Thyroid gland (tissue), 4 donors: ENCODE results near the gene OR5K4. TPM values are rescaled to one million over a fixed set of nuclear protein-coding genes. Genes with fewer than 3 reads are reported as not detected.

ENCODE experiments used
- DNase-seq, 2 donors: peaks; one replicate each; pipeline ENCODE4 v3.0.0-alpha.2; 2019
- H3K27ac ChIP-seq, 3 donors: fragments of 200-600 bp; sonication (generic); 1 replicate in 2 of 3; 2 replicates in 1 of 3; pipeline ENCODE4 v1.5.1; 2016 to 2019; ENCODE audit warnings: mild to moderate bottlenecking in 1 of 3, moderate library complexity in 1 of 3
- H3K27me3 ChIP-seq: fragments of 200-600 bp; sonication (generic); one replicate; pipeline ENCODE4 v1.5.1; 2019
- H3K36me3 ChIP-seq, 2 donors: fragments of 200-600 bp; sonication (generic); one replicate each; pipeline ENCODE4 v1.5.1; 2016 to 2019
- H3K4me1 ChIP-seq, 2 donors: fragments of 200-600 bp; sonication (generic); one replicate each; pipeline ENCODE4 v1.5.1; 2017 to 2019
- H3K4me3 ChIP-seq, 3 donors: fragments of 200-600 bp; sonication (generic); replicated peaks in 1 of 3; 1 replicate in 2 of 3; 2 replicates in 1 of 3; pipeline ENCODE4 v1.5.1; 2016; ENCODE audit warnings: mild to moderate bottlenecking in 1 of 3
- H3K9me3 ChIP-seq: fragments of 200-600 bp; sonication (generic); one replicate; pipeline ENCODE4 v1.5.1; 2017
- CTCF ChIP-seq, 6 experiments: fragments of 200-600 bp in 3 of 6; fragments of 450-650 bp in 3 of 6; sonication (generic) in 3 of 6; IDR thresholded peaks; one replicate each; pipeline ENCODE4 v1.5.1; 2016 to 2019; ENCODE audit warnings: antibody characterized with exemption in 6 of 6, mild to moderate bottlenecking in 2 of 6, inconsistent platforms in 1 of 6, moderate library complexity in 1 of 6
- POLR2A ChIP-seq, 2 donors: fragments of 450-650 bp; IDR thresholded peaks; one replicate each; pipeline ENCODE4 v1.6.1; 2017; ENCODE audit warnings: antibody characterized with exemption in 2 of 2, mild to moderate bottlenecking in 2 of 2, moderate library complexity in 1 of 2
- WGBS, 2 donors: methylation state at CpG; one replicate each; pipeline ENCODE4 v1.1.5; 2017; 5-methylcytosine and 5-hydroxymethylcytosine counted together
- intact Hi-C: fragments of 100-400 bp; cut with DNase I; formaldehyde crosslinking; loops from one replicate; pipeline ENCODE4 v1.15.1; 2023
- total RNA-seq, 4 donors: library from RNA; depleted of rRNA; stranded (reverse); fragments of >200 nt; gene quantifications; one replicate each; pipeline ENCODE4 v1.2.3, GENCODE V29; 2016

OR5K4 gene
- total RNA-seq, 4 donors from 2014 or later: not detected

- H3K27ac ChIP-seq: no peak overlapping the region
- 18 to 65% methylated on average over 3 of the region's 3 CpGs for WGBS, 2 donors
- TF ChIP-seq CTCF (IDR thresholded peaks at IDR 0.05): peak in 2 of 6 experiments; percentile 12 to 17
- no peak for TF ChIP-seq POLR2A (IDR thresholded peaks at IDR 0.05)
- no peaks in the 10 kb centered on the region for H3K4me1 ChIP-seq
- no peak for DNase-seq
- H3K36me3 ChIP-seq: no peaks in the 10 kb centered on the region
- intact Hi-C loops: no loop called here
- no peaks in the 10 kb centered on the region for H3K9me3 ChIP-seq
- H3K27me3 ChIP-seq: no peaks in the 10 kb centered on the region
- no peak overlapping the region for H3K4me3 ChIP-seq
These were observed 19.6 kb upstream of the OR5K4 start for GRCh38 chr3:98333989-98334606.

GRCh38 chr3:98339031-98339430 lies 14.6 kb upstream of the OR5K4 start:
- intact Hi-C loops: no loop called here
- 90 to 96% methylated on average over 1 of the region's 1 CpG for WGBS, 2 donors
- Histone ChIP-seq H3K27me3 (no peaks in the 10 kb centered on the region), H3K27ac (no peak overlapping the region), H3K4me1 (no peaks in the 10 kb centered on the region), H3K9me3 (no peaks in the 10 kb centered on the region), H3K4me3 (no peak overlapping the region), H3K36me3 (no peaks in the 10 kb centered on the region)
- no peak for DNase-seq
- TF ChIP-seq POLR2A (IDR thresholded peaks at IDR 0.05): no peak
- TF ChIP-seq CTCF (IDR thresholded peaks at IDR 0.05): no peak

DNA sequence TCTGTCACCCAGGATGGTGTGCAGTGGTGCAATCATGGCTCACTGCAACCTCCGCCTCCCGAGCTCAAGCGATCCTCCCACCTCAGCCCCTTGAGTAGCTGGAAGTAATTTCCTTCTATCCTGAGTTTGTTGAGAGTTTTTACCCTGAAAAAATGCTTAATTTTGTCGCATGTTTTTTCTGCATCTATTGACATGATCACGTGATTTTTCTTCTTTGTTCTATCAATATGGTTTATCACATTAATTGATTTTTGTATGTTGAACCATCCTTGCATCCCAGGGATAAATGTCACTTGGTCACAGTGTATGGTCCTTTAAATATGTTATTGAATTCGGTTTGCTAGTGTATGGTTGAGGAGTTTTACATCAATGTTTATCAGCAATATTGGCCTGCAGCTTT lies 11.9 kb upstream of the OR5K4 start:
- intact Hi-C loops: no loop called here
- WGBS, 2 donors: 89 to 91% methylated on average over 6 of the region's 6 CpGs
- no peak for DNase-seq
- Histone ChIP-seq H3K9me3 (no peaks in the 10 kb centered on the region), H3K27ac (no peak overlapping the region), H3K4me1 (no peaks in the 10 kb centered on the region), H3K36me3 (no peaks in the 10 kb centered on the region), H3K4me3 (no peak overlapping the region), H3K27me3 (no peaks in the 10 kb centered on the region)
- no peak for TF ChIP-seq CTCF (IDR thresholded peaks at IDR 0.05)
- TF ChIP-seq POLR2A (IDR thresholded peaks at IDR 0.05): no peak

DNA sequence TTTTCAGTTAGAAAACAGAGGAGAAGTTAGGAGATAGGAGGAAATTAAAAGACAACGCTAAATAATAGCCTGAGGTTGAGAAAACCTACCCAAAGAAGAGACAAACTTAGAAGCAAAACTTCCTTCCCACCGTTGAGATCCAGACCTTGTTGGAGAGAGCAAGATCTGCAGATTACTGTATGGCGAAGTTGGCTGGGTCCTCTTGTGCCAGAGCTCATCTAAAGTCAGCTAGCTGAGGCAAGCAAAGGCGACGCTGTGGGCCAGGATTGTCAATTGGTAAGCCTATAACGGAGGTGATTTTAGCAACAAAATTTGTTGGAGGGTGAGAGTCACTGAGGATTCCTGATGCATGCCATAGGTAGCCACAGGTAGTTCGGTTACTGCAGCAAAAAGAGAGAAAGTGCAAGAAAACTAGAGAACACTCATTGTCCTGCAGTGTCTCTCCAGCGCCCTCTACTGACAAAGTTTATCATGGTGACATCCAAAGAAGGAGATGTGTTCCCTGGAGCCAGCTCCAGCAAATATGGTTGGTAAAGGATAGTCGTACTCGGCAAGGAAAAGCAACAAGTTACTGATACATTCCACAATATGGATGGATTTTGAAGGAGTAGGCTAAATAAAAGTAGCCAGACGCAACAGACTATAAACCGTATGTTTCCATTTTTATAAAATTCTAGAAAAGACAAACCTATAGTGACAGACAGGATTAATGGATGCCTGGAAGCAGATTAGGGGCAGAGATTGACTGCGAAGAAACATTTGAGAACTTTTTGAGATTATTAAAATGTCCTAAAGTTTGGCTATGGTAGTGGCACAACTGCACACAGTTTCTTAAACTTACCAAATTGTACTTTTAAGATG lies 9.8 kb upstream of the OR5K4 start:
- DNase-seq: peak; percentile 9 to 18
- Histone ChIP-seq H3K36me3 (no peaks in the 10 kb centered on the region), H3K27me3 (no peaks in the 10 kb centered on the region), H3K4me1 (no peaks in the 10 kb centered on the region), H3K27ac (no peak overlapping the region), H3K9me3 (no peaks in the 10 kb centered on the region), H3K4me3 (no peak overlapping the region)
- TF ChIP-seq CTCF (IDR thresholded peaks at IDR 0.05): peak in 3 of 6 experiments; percentile 34 to 57 (median 36)
- TF ChIP-seq POLR2A (IDR thresholded peaks at IDR 0.05): no peak
- intact Hi-C loops: no loop called here
- WGBS, 2 donors: 50 to 61% methylated on average over 13 of the region's 13 CpGs

- no peaks in the 10 kb centered on the region for H3K4me1 ChIP-seq
- DNase-seq: no peak
- TF ChIP-seq POLR2A (IDR thresholded peaks at IDR 0.05): no peak
- TF ChIP-seq CTCF (IDR thresholded peaks at IDR 0.05): no peak
- H3K9me3 ChIP-seq: no peaks in the 10 kb centered on the region
- no peaks in the 10 kb centered on the region for H3K36me3 ChIP-seq
- 91 to 93% methylated on average over 3 of the region's 3 CpGs for WGBS, 2 donors
- no peak overlapping the region for H3K4me3 ChIP-seq
- H3K27me3 ChIP-seq: no peaks in the 10 kb centered on the region
- H3K27ac ChIP-seq: no peak overlapping the region
- intact Hi-C loops: no loop called here
These were observed 3.6 kb upstream of the OR5K4 start for GRCh38 chr3:98350082-98350481.
